Astrocyte of the cerebellum (primary cell): ENCODE data around the gene PPIL1.
"Not testable (repeated sequence)": the region's sequence is repeated elsewhere in the genome, so short reads cannot be mapped to it uniquely, and the experiment has no call there.

ENCODE experiments used
- DNase-seq: peaks from one replicate; pipeline ENCODE4 v3.0.0-alpha.2; 2011; ENCODE audit warnings: low read depth
- H3K4me3 ChIP-seq: 2 replicates; pipeline ENCODE4 v1.5.1; 2011; ENCODE audit warnings: mild to moderate bottlenecking, low read depth, low read length, moderate library complexity
- in situ Hi-C: cut with HindIII; loops from 2 replicates; pipeline ENCODE4 v1.10.0; 2017; ENCODE audit warnings: low sequenced_read_pairs
- TF ChIP-seq, protein P1 (sequence below): IDR thresholded peaks from 2 replicates; pipeline ENCODE4 v1.5.1; 2012; ENCODE audit warnings: low read length, low read depth, moderate library complexity, mild to moderate bottlenecking; ENCODE audit errors: missing control alignments

Gene PPIL1

DNA sequence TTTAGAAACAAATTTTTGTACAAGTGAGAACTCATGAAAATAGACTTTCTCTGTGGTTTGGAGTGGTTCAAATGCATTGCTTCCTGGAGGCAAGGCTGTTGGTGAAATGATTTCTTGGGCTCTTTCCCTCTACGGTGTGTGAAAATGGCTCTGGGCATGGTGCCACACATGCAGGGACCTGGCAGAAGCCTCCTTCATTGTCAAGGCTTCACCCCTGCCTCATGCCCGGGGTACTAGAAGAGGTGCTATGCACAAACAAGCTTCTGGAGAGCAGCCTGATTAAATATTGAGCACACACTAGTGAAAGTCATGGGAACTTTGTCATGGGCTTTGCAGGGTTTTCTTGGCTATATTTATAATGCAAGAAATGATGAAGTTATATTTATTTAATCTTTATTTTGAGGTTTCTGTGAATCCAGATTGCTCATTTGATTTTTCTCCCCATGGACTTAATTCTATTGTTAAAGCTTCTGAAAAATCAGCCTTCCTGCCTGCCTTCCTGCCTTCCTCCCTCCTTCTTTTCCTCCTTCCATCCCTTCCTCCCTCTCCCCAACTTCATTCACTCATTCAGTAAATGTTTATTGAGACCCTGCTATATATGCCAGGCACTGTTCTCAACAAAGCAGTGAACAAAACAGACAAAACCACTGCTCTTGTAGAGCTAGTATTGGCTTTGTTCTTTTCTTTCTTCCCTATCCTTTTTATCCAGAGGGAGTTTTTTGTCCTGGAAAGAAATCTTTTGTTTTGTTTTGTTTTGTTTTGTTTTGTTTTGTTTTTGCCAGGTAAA, 32.1 kb upstream of the PPIL1 start:
- DNase-seq, result no peak
- TF ChIP-seq, protein P1, sequence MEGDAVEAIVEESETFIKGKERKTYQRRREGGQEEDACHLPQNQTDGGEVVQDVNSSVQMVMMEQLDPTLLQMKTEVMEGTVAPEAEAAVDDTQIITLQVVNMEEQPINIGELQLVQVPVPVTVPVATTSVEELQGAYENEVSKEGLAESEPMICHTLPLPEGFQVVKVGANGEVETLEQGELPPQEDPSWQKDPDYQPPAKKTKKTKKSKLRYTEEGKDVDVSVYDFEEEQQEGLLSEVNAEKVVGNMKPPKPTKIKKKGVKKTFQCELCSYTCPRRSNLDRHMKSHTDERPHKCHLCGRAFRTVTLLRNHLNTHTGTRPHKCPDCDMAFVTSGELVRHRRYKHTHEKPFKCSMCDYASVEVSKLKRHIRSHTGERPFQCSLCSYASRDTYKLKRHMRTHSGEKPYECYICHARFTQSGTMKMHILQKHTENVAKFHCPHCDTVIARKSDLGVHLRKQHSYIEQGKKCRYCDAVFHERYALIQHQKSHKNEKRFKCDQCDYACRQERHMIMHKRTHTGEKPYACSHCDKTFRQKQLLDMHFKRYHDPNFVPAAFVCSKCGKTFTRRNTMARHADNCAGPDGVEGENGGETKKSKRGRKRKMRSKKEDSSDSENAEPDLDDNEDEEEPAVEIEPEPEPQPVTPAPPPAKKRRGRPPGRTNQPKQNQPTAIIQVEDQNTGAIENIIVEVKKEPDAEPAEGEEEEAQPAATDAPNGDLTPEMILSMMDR, result no peak
- in situ Hi-C loops, result loop anchor here (5.0 kb wide), 1 partner anchor 94 kb away; no protein-coding TSS in a partner anchor
- H3K4me3 ChIP-seq, result no peak overlapping the region

DNA sequence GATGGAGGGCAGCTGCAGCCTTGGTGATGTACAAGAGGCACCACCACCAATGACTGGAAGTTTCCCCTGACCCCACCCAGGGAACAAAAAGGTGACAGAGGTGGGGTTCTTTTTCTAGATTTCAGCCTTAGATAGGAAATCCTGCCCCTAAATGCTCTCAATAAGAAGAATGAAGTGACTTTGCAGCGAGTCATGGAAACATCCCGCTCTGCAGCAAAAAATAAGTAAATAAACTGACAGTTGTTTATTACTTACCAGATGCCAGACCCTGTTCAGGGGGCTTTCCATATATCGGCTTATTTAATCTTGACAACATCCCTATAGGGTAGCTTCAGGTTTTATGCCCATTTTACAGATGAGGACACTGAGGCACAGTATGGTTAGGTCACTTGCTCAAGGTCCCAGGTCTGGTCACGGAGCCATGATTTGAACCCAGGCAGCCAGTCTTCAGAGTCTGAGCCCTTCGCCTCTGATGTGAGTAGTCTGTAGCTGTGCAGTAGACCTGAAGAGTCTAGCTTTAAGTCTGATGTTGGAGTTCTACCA, 30.3 kb upstream of the PPIL1 start:
- in situ Hi-C loops, result loop anchor here (5.0 kb wide), 1 partner anchor 93 kb away; no protein-coding TSS in a partner anchor
- DNase-seq, result no peak
- no peak overlapping the region for H3K4me3 ChIP-seq
- TF ChIP-seq, protein P1, result no peak

DNA sequence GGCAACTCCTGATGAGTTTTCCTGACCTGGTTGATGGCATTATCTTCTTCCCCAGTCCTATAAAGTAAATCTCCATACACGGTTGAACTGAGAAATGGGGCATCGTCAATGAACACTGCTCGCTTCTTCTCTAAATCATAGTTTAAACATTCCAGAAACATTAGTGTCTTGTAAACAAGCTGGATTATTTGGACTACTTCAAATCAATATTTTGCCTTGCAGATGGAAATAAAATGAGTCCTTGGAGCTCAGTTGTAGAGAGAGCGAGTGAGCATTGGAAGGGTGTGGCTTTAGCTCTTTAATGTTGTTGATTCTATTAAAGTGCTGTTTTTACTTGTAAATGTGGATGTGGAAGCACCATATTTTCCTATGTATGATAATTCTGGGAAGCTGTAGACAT, 29.5 kb upstream of the PPIL1 start:
- TF ChIP-seq, protein P1, result no peak
- H3K4me3 ChIP-seq, result no peak overlapping the region
- no peak for DNase-seq
- in situ Hi-C loops, result no loop called here

DNA sequence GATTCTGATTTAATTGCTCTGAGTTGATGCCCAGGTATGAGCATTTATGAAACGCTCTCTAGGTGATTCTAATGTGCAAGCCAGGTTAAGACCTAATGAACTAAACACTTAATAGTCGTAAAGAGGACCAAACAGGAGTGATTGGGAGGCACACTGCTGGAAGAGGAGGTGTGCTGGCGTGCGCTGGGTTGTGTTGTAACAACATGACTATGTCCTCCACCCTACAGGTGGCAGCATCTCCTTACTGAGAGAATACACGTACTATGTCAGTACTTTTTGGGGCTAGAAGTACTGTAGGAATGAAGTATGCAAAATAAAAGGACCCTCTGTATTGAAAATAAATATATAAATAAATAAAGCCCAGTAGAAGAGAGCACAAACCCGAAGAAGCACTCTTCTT, 23.0 kb upstream of the PPIL1 start:
- TF ChIP-seq, protein P1, result peak; percentile 5
- in situ Hi-C loops, result no loop called here
- no peak overlapping the region for H3K4me3 ChIP-seq
- DNase-seq, result no peak

DNA sequence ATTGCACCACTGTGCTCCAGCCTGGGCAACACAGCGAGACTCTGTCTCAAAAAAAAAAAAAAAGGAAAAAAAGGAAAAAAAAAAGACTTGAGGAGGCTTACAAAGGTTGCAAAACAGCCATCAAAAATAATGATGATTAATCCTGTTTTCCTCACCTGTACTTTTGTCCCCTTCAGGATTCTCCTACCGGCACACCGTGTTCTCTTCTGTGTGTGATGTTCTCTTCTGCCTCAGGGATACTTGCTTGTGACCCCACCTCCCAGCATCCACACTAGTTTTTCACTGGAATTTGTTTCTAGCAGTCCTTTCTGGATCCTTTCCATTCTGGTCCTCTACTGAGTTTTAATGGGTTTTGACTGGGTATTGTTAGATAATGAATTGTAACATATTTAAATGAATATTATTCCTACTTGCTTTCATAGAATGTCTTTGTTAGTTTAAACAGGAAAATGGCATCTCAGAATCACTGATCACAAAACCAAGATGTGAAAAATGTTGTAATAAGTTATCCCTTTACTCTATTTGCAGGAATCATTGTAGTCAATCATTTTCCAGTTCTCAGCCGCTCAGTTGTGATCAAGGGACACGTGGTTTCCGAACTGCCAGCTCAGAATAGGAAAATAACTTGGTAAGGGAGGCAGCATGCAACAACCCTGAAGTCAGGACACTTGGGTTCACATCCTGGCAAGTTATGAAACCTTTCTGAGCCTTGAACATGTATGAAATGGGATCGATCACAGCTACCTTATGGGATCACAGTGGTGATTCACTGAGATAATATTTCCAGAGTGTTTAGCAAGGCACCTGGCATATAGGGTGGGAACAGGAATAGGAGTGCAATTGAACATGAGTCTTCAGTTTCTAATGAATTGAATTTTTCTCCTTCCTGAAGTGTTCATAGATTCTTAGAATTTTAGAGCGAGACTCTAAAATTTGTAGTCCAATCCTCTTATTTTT, 19.7 kb upstream of the PPIL1 start:
- in situ Hi-C loops, result no loop called here
- no peak overlapping the region for H3K4me3 ChIP-seq
- DNase-seq, result no peak
- TF ChIP-seq, protein P1, result no peak

DNA sequence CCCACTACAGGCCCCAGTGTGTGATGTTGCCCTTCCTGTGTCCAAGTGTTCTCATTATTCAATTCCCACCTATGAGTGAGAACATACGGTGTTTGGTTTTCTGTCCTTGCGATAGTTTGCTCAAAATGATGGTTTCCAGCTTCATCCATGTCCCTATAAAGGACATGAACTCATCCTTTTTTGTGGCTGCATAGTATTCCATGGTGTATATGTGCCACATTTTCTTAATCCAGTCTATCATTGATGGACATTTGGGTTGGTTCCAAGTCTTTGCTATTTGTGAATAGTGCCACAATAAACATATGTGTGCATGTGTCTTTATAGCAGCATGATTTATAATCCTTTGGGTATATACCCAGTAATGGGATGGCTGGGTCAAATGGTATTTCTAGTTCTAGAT, 16.6 kb upstream of the PPIL1 start:
- in situ Hi-C loops, H3K4me3 ChIP-seq, DNase-seq: not testable (repeated sequence)
